Right cardiac atrium (tissue), 5 donors: ENCODE data around the gene TCAP. TPM values are rescaled to one million over a fixed set of nuclear protein-coding genes. Genes with fewer than 3 reads are reported as not detected.
A peak's percentile ranks its signal among the peaks of the same experiment; 100 is the strongest.

Source experiments
- ATAC-seq, 2 donors: fragments of 200-7000 bp; cut with Tn5 transposase; one replicate each; pipeline versions ENCODE4 v1.8.0 to v1.9.1; 2020; ENCODE audit warnings: moderate library complexity in 2 of 2, mild to moderate bottlenecking in 1 of 2
- DNase-seq, 3 donors: peaks; one replicate each; pipeline ENCODE4 v3.0.0-alpha.2; 2020
- H3K27ac ChIP-seq: one replicate; pipeline ENCODE4 v1.5.1; 2013; ENCODE audit warnings: mild to moderate bottlenecking, low read length, control low read depth, moderate library complexity
- H3K27me3 ChIP-seq: one replicate; pipeline ENCODE4 v1.6.1; 2013; ENCODE audit not compliant: control insufficient read depth, insufficient read depth
- H3K4me1 ChIP-seq: one replicate; pipeline ENCODE4 v1.6.1; 2013; ENCODE audit warnings: low read length; ENCODE audit not compliant: control insufficient read depth, insufficient read depth
- H3K4me3 ChIP-seq: one replicate; pipeline ENCODE4 v1.5.1; 2013; ENCODE audit warnings: low read length, control low read depth
- H3K9me3 ChIP-seq: one replicate; pipeline ENCODE4 v1.6.1; 2013; ENCODE audit warnings: low read length; ENCODE audit not compliant: control insufficient read depth
- WGBS: extraction: QIAGEN DNeasy Blood & Tissue Kit; methylation state at CpG from one replicate; pipeline ENCODE4 v1.1.7; 2013; 5-methylcytosine and 5-hydroxymethylcytosine counted together
- intact Hi-C, 4 donors: fragments of 100-400 bp; cut with DNase I; formaldehyde crosslinking; loops; one replicate each; pipeline versions ENCODE4 v1.11.0 to v1.14.0; 2022 to 2023
- polyA plus RNA-seq: library from polyadenylated mRNA; stranded (reverse); fragments of 200-250 nt; gene quantifications from one replicate; pipeline ENCODE4 v1.2.3, GENCODE V29; 2013
- total RNA-seq, 4 donors: library from RNA; stranded (reverse); fragmentation: NEBNext Ultra II Directional; extraction: Animal tissue kit (Norgen Biotek cat#: 25700); gene quantifications; one replicate each; pipeline ENCODE4 v1.2.1, GENCODE V29; 2021
- donor health status: healthy with polysubstance abuse.
- donor health status: DM: no; HTN: yes; CAD: no.
- donor health status: DM: no; HTN: no; CAD: no.
- donor health status: DM: no; HTN: yes; CAD: no; lungs with severe emphysema.
- donor health status: DM: yes; HTN: yes; CAD: no.

The TCAP gene
- total and polyA plus RNA-seq, 5 donors = 2,357 to 4,928 (median 3,533) TPM

DNA sequence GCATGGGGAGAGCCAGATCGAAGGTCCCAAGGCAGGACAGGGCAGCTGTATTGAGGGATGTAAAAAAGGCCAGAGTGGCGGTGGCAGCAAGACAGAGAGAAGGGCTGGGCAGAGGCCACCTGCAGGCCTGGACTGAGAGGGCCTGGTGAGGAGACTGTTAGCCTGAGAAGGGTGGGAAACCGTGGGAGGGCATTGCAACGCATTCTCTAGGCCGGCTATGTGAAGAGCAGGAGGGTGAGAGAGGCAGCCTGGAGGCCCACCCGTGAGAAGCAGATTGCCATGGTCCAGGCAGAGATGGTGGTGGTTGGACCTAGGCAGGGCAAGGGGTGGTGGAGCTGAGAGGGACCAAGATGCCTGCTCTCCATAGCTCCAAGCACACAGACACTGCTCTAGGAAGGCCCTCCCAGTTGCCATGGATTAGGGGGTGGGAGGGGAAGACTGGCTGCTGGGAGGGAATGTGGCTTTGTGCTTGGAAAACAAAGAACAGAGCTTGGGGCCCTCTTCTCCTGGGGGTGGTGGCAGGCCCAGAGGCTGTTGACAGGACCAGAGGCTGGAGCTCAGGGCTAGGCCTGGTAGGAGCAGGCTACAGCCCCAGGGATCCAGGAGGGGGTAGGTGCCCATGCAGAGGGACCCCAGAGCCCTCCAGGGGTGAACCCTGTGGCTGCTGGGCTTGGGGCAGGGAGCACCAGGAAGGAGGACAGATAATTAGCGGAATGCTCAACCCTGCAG is 12.4 kb upstream of the TCAP start:
- intact Hi-C loops = no loop called here
- Histone ChIP-seq H3K4me3 (no peak overlapping the region), H3K27me3 (no peaks in the 10 kb centered on the region), H3K27ac (no peak overlapping the region), H3K9me3 (no peaks in the 10 kb centered on the region), H3K4me1 (no peaks in the 10 kb centered on the region)
- DNase-seq (no peak), ATAC-seq (peak; percentile 12 to 22)
- WGBS = 56% methylated on average over 7 of the region's 7 CpGs

DNA sequence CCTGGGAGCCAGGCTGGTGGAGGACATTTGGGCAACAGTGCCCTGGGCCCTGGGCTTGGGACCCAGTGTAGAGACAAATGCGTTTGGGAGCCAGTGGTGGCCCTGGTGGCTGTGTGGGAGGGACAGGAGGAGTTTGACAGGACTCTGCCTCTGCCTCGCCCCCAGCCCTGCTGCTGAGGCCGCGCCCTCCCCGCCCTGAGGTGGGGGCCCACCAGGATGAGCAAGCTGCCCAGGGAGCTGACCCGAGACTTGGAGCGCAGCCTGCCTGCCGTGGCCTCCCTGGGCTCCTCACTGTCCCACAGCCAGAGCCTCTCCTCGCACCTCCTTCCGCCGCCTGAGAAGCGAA is 11.9 kb upstream of the TCAP start:
- no peaks in the 10 kb centered on the region for H3K27me3 ChIP-seq
- H3K27ac ChIP-seq = no peak overlapping the region
- DNase-seq (no peak), ATAC-seq (peak; percentile 7 to 20)
- no peaks in the 10 kb centered on the region for H3K4me1 ChIP-seq
- 80% methylated on average over 12 of the region's 12 CpGs for WGBS
- H3K4me3 ChIP-seq = no peak overlapping the region
- intact Hi-C loops = no loop called here
- no peaks in the 10 kb centered on the region for H3K9me3 ChIP-seq

DNA sequence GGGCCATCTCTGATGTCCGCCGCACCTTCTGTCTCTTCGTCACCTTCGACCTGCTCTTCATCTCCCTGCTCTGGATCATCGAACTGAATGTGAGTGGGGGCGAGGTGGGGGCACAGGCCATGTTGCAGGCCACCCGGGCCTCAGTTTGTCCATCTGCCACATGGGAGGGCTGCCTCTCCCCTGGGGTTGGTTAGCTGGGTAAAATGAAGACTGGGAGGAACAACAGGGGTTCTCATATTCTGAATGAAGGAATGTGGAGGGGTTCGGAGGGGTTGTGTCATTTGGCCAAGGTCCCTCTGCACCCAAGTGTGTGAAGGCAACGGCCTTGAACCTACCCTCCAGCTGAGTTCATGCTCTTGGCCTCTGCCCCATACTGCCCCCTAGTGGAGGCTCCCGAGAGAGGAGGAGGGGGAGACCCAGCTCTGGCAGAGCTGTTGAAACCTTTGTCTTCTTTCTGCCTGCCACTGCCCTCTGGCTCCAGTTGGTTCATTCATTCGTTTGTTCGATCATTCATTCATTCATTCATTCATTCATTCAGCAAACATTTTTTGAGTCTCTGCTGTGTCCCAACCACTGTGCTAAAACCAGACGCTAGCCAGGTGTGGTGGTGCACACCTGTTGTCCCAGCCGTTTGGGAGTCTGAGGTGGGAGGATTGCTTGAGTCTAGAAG is 11.4 kb upstream of the TCAP start:
- ATAC-seq (peak; percentile 32 to 45), DNase-seq (peak; percentile 70 to 86 (median 86))
- no peak overlapping the region for H3K27ac ChIP-seq

DNA sequence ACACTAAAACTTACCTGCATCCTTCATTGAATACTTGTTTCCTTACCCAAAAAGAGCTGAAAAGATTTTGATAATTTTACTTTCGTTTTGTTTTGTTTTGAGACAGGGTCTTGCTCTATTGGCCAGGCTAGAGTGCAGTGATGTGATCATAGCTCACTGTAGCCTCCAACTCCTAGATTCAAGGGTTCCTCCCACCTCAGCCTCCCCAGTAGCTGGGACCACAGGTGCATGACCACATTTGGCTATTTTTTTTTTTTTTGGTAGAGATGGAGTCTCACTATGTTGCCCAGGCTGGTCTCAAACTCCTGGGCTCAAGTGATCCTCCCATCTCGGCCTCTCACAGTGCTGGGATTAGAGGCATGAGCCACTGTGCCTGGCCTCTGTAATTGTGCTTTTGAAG is 10.0 kb upstream of the TCAP start:
- H3K9me3 ChIP-seq = no peaks in the 10 kb centered on the region
- intact Hi-C loops = no loop called here
- no peaks in the 10 kb centered on the region for H3K27me3 ChIP-seq
- no peak for ATAC-seq
- WGBS = 92% methylated on average over 2 of the region's 2 CpGs
- H3K27ac ChIP-seq = no peak overlapping the region
- no peak for DNase-seq
- H3K4me3 ChIP-seq = no peak overlapping the region
- peaks cover 2% of the 10 kb centered on the region for H3K4me1 ChIP-seq

More for the DNA sequence above, 11.4 kb upstream of the TCAP start:
- Histone ChIP-seq H3K4me3 (no peak overlapping the region), H3K4me1 (peaks cover 2% of the 10 kb centered on the region), H3K27me3 (no peaks in the 10 kb centered on the region), H3K9me3 (no peaks in the 10 kb centered on the region)
- WGBS = 67% methylated on average over 14 of the region's 14 CpGs
- intact Hi-C loops = no loop called here

DNA sequence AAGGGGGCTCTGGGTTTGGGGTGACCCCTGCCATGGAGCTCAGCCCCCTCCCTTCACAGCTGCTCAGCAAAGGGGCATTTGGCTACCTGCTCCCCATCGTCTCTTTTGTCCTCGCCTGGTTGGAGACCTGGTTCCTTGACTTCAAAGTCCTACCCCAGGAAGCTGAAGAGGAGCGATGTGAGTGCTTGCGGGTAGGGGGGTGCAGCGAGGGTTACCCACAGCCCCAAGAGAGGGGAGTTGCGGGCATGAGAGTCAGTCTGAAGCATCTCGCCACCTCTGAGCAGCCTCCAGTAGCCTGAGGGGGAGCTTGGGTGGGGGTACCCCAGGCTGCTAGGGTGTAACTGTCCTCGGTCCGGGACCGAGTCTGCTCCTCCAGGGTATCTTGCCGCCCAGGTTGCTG is 6.8 kb upstream of the TCAP start:
- H3K9me3 ChIP-seq = no peaks in the 10 kb centered on the region
- no peak overlapping the region for H3K4me3 ChIP-seq
- no peaks in the 10 kb centered on the region for H3K27me3 ChIP-seq
- intact Hi-C loops = no loop called here
- WGBS = 96% methylated on average over 11 of the region's 11 CpGs
- H3K4me1 ChIP-seq = peaks cover 6% of the 10 kb centered on the region
- H3K27ac ChIP-seq = no peak overlapping the region
- ATAC-seq (no peak), DNase-seq (peak in 1 of 3 donors; percentile 11)

DNA sequence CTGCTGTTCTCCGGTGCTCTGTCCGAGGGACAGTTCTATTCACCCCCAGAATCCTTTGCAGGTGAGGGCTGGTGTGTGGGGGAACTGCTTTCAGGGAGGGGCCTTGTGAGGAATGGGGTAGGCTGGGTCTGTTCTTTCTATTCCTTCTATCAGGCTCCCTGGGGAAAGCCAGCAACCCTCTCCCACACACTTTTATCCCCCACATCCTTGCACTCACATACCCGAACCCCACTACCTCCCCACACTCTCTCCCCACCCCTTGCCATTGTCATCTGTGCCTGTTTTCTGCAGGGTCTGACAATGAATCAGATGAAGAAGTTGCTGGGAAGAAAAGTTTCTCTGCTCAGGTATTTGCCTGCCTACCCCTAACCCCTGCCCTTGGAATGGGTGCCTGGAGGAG is 6.4 kb upstream of the TCAP start:
- DNase-seq = no peak
- Histone ChIP-seq H3K27ac (peak overlapping the region; percentile 53), H3K4me3 (no peak overlapping the region), H3K9me3 (no peaks in the 10 kb centered on the region), H3K4me1 (peaks cover 6% of the 10 kb centered on the region), H3K27me3 (no peaks in the 10 kb centered on the region)
- intact Hi-C loops = no loop called here
- 82% methylated on average over 3 of the region's 3 CpGs for WGBS
- ATAC-seq = no peak

DNA sequence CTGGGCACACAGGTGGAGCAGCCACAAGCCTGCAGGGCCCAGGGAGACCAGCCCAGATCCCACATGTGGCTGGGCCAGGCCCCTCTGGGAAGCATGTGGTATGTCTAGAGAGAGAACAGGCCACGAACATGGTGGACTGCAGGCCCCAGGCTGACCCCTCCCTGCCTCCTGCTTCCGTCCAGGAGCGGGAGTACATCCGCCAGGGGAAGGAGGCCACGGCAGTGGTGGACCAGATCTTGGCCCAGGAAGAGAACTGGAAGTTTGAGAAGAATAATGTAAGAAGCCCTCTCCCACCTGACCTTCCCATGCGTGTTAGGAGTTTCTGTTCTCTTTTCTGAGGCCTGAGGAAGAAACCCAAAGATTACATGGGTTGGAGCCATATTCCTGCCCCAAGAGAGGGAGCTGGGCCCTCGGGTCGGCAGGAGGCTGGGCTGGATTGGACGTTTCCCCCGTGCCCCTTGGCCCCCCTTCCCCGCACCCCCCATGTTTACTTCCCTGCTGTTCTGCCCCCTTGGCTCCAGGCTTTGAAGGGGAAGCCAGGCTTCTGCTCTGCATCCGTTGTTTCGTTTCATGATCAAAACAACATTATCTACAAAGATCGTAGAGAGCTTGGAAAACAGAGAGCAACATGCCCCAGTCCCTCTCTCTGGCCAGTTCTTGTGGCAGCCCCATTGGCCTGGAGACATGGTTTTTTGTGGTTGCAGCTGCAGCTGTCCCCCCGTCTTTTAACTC is 5.7 kb upstream of the TCAP start:
- Histone ChIP-seq H3K9me3 (no peaks in the 10 kb centered on the region), H3K4me3 (no peak overlapping the region), H3K27ac (peak overlapping the region; percentile 68), H3K4me1 (peaks cover 6% of the 10 kb centered on the region), H3K27me3 (no peaks in the 10 kb centered on the region)
- WGBS = 39% methylated on average over 15 of the region's 15 CpGs
- DNase-seq (peak in 1 of 3 donors; percentile 63), ATAC-seq (peak in 1 of 2 donors; percentile 21)
- intact Hi-C loops = loop anchor here in 1 of 4 donors (10.0 kb wide), 1 partner anchor 65 kb away; no protein-coding TSS in a partner anchor

DNA sequence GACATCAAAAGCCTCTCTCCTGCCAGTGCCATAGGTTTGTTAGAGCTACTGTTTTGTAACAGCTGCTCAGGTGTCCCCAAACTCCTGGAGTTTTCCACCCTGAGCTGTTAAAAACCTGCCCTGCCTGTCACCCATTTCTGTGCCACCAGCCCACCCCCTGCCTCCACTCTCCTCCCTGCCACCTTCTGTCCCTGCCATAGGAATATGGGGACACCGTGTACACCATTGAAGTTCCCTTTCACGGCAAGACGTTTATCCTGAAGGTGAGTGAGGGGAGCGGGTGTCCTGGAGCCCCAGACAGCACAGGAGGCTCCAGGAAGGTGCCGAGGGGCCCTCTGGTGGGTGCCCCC is 5.2 kb upstream of the TCAP start:
- no peak for ATAC-seq
- no peaks in the 10 kb centered on the region for H3K27me3 ChIP-seq
- intact Hi-C loops = loop anchor here in 1 of 4 donors (10.0 kb wide), 1 partner anchor 65 kb away; no protein-coding TSS in a partner anchor
- no peak for DNase-seq
- peaks cover 6% of the 10 kb centered on the region for H3K4me1 ChIP-seq
- no peak overlapping the region for H3K4me3 ChIP-seq
- H3K27ac ChIP-seq = peak overlapping the region; percentile 68
- WGBS = 70% methylated on average over 5 of the region's 5 CpGs
- H3K9me3 ChIP-seq = no peaks in the 10 kb centered on the region

DNA sequence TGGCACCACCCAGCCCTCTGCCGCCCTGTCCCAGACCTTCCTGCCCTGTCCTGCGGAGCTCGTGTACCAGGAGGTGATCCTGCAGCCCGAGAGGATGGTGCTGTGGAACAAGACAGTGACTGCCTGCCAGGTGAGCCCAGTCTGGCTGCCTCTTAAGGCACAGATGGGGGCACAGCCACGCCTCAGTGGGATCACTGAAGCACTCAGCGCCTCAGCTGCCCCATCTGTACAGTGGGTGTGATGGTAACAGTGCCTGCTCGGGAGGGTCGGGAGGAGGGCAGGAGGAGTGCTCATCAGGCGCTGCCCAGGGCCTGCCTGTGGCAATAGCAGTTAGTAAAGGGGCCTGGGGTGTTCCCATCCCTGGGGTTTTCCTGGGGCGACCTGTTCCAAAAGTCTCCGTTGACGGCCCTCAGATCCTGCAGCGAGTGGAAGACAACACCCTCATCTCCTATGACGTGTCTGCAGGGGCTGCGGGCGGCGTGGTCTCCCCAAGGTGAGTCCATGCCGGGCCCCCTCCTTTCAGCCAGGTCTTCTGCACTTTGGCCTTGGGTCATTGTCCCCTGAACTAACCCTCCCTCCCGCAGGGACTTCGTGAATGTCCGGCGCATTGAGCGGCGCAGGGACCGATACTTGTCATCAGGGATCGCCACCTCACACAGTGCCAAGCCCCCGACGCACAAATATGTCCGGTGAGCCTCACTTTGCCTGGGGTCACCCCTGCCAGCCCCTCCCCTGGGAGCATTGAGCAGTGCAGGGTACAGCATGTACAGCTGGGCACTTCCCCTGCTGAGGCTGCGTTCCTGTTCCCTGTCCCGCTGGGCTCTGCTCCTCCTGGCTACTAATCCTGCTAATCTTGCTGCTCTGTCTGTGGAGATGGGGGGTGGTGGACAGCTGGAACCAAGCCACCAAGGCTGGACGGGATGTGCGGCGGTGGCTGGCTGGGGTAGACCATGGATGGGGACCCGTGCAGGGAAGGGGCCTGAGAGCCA is 4.5 kb upstream of the TCAP start:
- 66% methylated on average over 35 of the region's 35 CpGs for WGBS
- Histone ChIP-seq H3K4me3 (no peak overlapping the region), H3K4me1 (peaks cover 6% of the 10 kb centered on the region), H3K9me3 (no peaks in the 10 kb centered on the region), H3K27me3 (no peaks in the 10 kb centered on the region), H3K27ac (peak overlapping the region; percentile 68)
- ATAC-seq (peak; percentile 9 to 41), DNase-seq (peak in 2 of 3 donors; percentile 79 to 86)
- intact Hi-C loops = loop anchor here in 1 of 4 donors (10.0 kb wide), 1 partner anchor 64 kb away; no protein-coding TSS in a partner anchor
